ENCODE measurements around the gene ORAI3. TPM values are rescaled to one million over a fixed set of nuclear protein-coding genes. Genes with fewer than 3 reads are reported as not detected.

ORAI3 gene
- total RNA-seq, 2 donors from 2014 or later: 22.4 to 23.0 TPM

DNA sequence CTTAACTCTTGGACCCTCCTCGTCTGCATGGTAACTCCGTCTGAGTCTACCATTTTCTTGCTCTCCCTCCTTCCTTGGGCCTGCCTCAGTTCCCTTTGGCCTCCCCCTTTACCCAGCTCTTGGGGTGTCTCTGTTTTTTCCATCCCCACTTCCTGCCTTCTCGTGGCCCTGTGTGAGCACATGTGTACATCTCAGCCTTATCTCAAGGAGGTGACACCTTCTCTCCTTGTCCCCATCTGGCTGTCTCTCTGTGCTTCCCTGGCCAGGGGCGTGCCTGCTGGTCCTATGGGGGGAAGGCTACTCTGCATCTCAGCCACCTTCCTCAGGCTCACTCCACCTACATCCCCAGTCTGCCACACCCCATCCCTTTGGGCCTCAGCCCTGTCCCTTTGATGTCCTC lies 45.9 kb upstream of the ORAI3 start:
- Histone ChIP-seq H3K36me3 (no peaks in the 10 kb centered on the region), H3K27me3 (no peaks in the 10 kb centered on the region), H3K4me3 (no peak overlapping the region), H3K27ac (peak overlapping the region; percentile 86 to 90), H3K4me1 (peaks cover 0 to 25% of the 10 kb centered on the region in 2 donors), H3K9me3 (no peaks in the 10 kb centered on the region)
- DNase-seq (ENCODE audit: low spot score): no peak
- TF ChIP-seq CTCF (IDR thresholded peaks at IDR 0.05): no peak

GRCh38 chr16:30903596-30903995 lies 45.3 kb upstream of the ORAI3 start:
- H3K4me3 ChIP-seq: no peak overlapping the region
- no peaks in the 10 kb centered on the region for H3K9me3 ChIP-seq
- DNase-seq (ENCODE audit: low spot score): no peak
- peaks cover 0 to 25% of the 10 kb centered on the region in 2 donors for H3K4me1 ChIP-seq
- peak overlapping the region; percentile 86 to 90 for H3K27ac ChIP-seq
- H3K27me3 ChIP-seq: no peaks in the 10 kb centered on the region
- TF ChIP-seq CTCF (IDR thresholded peaks at IDR 0.05): no peak
- H3K36me3 ChIP-seq: no peaks in the 10 kb centered on the region

DNA sequence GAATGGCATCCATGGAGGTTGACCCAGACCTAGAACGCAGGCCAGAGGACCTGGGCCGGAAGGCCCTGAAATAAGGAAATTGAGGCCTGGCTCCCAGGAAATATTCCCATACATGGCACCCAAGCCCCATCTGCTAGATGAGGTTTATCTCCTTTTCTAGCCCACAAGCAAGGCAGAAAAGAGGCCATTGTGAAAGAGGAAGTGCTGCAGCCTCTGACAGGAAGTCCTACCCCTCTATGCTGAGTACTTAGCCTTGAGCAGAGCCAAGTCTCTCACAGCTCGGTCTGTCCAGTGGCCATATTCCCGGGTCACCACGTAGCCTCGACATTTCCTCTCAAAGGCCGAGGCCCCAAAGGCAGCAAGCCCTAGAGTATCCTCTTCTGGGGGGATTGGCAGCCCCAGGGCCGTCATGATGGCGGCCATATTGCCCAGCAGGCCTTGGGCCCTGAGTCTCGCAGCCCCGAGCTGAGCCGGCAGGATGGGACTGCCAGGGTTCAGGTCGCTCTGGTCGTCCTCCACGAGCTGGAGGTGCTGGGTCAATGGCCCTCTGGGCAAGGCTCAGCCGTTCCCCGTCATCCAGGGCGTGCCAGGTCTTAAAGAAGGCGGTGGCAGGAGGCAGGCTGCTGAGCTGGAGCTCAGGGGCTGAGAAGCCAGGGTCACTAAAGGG lies 44.6 kb upstream of the ORAI3 start:
- H3K27me3 ChIP-seq: no peaks in the 10 kb centered on the region
- DNase-seq (ENCODE audit: low spot score): no peak
- peaks cover 0 to 25% of the 10 kb centered on the region in 2 donors for H3K4me1 ChIP-seq
- no peak overlapping the region for H3K4me3 ChIP-seq
- no peak for TF ChIP-seq CTCF (IDR thresholded peaks at IDR 0.05)
- no peaks in the 10 kb centered on the region for H3K9me3 ChIP-seq
- peak overlapping the region; percentile 86 to 90 for H3K27ac ChIP-seq
- no peaks in the 10 kb centered on the region for H3K36me3 ChIP-seq

- no peak for DNase-seq (ENCODE audit: low spot score)
- no peak for TF ChIP-seq CTCF (IDR thresholded peaks at IDR 0.05)
- Histone ChIP-seq H3K36me3 (no peaks in the 10 kb centered on the region), H3K4me3 (no peak overlapping the region), H3K27ac (no peak overlapping the region), H3K9me3 (no peaks in the 10 kb centered on the region), H3K27me3 (no peaks in the 10 kb centered on the region), H3K4me1 (peaks cover 0 to 22% of the 10 kb centered on the region in 2 donors)
Measured at GRCh38 chr16:30907064-30907463, 41.8 kb upstream of the ORAI3 start.

DNA sequence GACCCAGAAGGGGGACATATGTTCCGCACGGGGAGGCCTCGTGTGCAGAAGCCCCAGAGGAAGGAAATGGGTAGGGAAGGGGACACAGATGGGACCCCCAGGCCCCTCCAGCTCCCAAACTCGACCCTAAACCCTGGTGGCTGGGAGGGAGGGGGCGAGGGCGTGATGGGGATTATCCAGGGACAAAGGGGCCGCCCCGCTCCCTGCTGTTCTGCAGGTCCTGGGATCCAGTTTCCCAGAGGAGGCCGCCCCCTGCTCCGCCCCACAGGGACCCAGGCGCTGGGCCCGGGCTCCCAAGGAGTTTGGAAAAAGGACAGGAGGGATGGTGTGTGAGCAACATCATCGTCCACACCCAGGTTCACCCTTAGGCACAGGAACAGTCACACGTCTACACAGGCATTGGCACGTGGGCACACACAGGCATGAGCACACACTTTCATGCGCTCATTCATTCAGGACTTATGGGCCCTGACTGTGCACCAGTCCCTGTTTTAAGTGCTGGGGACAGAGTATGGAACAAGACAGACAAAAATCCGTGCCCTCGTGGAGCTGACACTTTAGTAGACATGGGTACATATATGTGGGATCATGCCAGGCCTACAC lies 38.3 kb upstream of the ORAI3 start:
- Histone ChIP-seq H3K4me3 (no peak overlapping the region), H3K36me3 (no peaks in the 10 kb centered on the region), H3K27ac (no peak overlapping the region), H3K27me3 (no peaks in the 10 kb centered on the region), H3K9me3 (no peaks in the 10 kb centered on the region), H3K4me1 (no peaks in the 10 kb centered on the region)
- no peak for DNase-seq (ENCODE audit: low spot score)
- TF ChIP-seq CTCF (IDR thresholded peaks at IDR 0.05): no peak

Measured in right atrium auricular region (tissue), 2 donors.